Mucosa of gallbladder (tissue), 1 donor: Measurements from ENCODE around the gene DUOX1. TPM values are rescaled to one million over a fixed set of nuclear protein-coding genes. Genes with fewer than 3 reads are reported as not detected.

ENCODE experiments used
- DNase-seq: peaks from one replicate; pipeline ENCODE4 v3.0.0-alpha.2; 2020; ENCODE audit warnings: low spot score
- total RNA-seq: library from RNA; stranded (reverse); gene quantifications from one replicate; pipeline ENCODE4 v1.2.1, GENCODE V29; 2021
- donor health status: DM: no; HTN: no; CAD: no.

The DUOX1 gene
- total RNA-seq, 1 donor from 2014 or later: 23.4 TPM

DNA sequence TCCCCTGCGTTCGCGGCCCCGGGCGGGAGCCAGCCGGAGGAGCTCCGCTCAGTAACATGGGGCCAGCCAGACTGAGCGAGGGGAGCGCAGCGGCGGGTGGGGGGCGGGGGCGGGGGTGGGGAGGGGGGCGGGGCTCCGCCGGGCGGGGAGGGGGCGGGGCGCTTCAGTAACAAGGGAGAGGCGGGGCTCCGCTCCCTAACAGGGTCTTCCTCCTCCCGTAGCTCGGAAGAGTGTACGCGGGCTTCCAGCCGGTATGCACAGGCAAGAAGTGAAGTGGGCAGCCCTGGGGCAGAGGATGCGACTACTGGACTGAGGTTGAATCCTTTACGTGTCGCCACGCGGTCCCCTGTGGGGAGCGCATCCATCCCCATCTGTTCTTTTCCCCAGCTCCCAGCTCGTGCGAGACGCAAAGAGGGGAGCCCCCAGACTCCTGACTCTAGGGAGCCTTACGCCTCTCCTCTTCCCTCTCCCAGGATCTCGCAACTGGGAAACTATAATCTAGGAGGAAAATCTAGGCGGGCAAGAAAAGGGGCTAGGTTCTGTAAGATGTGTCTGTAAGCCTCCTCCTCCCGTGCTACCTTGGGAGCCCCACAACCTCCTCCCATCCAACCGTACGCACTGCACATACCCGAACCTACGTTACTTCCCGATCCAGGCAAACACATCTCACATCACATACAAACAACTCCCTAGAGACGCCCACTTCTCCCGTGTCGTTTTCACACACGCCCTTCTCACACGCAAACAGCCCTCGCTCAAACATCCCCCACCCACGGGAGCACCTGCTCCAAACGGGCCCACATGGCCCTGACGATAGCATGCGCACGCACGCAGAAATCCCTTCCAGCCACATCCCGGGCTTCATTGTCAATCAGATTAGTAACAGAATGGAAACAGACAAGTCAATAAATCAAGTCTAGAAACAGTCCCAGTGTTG lies 58.4 kb downstream of the DUOX1 start, which contains the start of gene SHF:
SHF (minus strand) TSS at position 73 of the 937 bp plus-strand sequence; CDS start at position 58, 15 bp downstream.
- peak; percentile 53 for DNase-seq

DNA sequence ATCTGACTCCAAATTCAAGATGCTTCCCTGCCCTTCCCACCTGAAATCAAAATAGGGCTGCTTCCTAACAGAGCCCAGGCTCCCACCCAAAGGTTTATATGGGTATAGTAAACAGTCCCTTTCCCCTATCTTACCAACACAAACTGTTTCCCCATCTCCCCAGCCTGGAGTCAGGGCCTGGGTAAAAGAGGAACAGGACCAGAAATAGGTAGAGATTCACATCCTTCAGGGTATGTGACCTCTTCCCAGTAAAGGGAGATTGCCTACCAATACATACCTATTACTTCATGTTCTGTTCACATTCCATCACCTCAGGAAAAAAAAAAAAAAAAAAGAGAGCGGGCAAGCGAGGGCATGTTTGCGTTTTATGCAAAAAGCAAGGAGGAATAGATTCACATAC lies 67.7 kb downstream of the DUOX1 start:
- no peak for DNase-seq

DNA sequence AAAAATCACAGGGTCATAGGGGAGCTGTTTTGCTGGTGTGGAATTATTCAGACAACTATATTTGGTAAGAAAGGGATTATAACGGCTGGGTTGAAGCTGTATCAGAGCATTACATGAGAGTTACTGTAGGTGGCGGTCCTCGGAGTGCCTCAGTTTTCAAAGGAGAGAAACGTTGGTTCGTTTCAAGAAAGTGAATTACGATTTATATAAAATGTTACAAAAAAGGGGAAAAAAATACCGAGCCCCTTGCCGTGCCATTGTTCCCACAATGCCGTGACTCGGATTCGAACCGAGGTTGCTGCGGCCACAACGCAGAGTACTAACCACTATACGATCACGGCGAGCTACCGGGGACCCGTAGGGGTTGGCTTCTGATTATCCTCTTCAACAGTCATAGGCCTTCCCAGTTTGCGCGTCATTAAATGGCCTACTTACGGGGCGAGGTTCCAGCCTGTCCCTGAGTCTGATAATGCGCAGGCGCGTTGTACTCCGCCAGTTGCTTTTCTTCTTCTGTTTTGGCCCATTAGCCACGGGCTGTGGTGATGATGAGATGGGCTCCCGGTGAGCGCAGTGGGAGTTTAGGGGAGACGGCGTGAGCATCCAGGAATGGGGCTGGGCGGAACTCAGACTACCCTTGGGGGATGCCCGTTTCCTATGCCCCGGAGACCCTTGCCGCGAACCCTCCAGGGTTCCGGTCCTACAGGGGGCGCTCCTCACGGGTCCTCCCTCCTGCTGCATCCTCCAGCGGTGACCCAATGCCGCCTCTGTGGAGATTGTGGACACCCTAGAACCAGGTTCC lies 68.7 kb downstream of the DUOX1 start:
- DNase-seq: peak; percentile 98

DNA sequence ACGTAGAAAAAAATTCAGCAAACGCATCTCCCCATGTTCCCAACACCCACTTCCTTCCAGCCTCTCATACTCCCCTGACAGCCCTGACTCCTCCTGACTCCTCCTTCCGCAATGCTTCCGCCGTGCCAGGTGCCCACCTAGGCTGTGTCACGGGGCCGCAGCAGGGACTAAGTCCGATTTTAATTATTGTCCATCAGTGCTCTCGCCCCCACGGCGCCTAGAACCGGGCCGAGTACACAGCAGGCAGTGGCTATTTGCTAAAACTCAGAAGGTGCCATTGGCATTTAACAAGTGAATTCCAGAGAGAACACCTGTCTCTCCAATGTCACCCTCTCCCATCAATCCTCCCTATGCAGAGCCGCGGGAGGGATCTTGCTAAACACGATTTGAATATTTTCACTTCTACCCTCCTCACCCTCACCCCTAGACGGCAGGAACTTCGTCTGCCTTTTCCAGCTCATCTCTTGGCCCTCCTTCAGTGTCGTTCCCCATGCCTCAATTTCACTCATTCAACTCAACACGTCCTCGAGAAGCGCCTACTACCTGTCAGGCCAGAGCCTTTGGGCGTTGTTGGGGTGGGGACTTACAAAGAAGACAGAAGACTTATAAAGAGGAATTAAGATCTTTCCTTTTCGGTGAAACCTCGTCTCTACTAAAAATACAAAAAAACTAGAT lies 69.5 kb downstream of the DUOX1 start:
- DNase-seq: no peak

DNA sequence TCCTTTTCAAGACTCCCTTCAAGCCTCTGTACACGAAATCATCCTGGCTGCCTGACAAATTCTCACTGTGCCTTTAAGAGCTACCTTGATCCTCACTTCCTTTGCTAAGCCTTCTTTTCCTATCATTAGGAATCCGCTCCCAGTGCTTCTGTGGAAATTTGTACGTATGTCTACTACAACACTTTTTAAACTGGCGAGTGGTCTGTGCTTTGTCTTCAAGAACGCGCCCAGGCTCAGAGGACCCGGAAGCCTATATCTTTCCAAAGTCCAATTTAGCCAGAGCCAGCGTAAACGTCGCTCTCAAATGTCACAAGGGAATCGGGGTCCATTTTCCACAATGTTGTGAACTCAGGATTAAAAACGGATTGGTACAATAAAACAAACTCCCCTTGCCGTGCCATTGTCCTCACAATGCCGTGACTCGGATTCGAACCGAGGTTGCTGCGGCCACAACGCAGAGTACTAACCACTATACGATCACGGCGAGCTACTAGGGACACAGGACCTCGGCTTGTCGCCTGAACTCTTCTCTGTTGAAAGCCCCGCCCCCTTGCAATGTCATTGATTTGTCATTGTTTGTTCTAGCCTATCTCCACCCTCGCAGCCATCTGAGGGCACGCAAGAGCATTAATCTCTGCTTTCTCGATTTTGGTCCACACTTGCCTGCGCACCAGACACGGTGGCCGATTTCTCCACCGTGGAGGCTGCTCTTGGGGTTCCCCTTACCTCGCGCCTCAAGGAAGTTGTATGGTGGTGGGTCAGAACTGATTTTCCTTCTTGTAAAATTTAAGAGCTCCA lies 70.4 kb downstream of the DUOX1 start:
- DNase-seq: peak; percentile 98

DNA sequence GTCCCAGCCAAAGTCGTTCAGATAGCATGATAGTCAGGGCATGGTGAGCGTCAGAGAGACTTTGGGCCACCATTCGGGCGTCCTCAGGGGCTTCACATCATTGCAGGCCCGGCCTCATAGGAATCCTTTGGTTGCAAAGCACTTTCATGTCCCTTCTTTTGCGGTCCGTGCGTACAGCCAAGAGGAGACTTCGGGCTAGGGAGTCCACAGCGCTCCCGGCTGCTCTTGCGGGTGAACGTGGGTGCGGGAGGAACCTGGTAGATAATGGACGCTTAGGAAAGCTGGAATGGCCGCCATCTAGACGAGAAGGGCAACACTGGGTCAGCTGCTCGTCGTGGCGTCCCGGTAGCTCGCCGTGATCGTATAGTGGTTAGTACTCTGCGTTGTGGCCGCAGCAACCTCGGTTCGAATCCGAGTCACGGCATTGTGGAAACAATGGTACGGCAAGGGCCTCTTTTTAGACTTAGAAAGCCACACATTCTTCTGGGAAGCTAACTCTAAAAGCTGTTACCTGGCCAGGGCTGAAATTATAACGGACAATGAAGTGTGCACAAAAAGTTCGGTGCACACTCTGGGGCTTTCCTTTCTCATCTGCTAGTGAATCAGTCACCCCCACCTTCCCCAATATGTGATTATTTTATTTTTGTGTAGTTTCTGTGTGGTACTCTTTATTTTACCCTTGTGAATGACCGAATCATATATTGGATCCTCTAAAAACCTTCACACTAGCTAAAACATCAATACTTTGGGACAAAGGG lies 71.2 kb downstream of the DUOX1 start:
- DNase-seq: peak; percentile 82

DNA sequence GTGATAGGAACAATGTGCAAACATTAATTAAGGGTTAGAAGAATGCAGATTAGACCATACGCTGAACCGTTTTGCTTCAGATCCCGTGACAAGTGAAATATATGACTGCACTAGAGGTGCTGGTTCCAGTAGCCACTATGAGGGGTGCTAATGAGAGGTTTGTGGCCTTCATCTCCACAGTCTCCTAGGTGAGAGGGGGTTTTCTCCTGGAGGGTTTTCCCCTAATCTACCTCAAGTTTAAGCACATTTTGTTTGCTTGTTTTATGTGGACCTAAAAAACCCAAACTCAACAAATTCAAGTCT lies 71.7 kb downstream of the DUOX1 start:
- DNase-seq: no peak

DNA sequence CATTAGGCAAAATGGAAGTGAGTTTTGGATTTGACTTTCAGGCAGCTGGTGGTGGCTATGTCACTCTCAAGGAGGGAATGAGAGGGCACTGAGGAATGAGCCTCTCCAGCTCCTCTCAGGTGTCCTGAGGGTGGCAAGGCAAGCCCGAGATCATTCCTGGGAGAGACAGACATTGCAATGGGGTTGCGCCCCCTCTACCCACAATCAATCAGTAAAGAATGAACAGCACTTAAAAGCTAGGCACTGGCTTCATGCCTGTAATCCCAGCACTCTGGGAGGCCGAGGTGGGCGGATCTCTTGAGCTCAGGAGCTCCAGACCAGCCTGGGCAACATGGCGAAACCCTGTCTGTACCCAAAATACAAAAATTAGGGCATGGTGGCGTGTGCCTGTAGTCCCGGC lies 72.1 kb downstream of the DUOX1 start:
- no peak for DNase-seq

DNA sequence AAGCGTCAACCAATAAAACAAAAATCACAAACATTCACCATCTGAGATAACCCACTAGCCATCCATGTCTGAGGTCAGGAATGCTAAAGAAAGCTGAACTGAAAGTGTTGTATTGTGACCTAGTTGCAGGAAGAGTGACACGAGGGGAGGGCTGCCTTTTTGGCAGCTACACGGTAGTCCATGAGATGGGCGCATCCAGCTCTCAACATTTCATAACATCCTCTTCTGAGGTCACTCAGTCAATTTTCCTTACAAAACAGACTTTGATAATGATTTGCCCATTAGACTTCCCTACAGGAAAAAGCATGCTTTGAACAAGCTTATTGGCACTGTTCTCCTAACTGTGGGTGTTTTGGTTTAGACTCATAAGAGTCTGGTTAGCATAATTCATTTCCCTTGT lies 73.4 kb downstream of the DUOX1 start:
- DNase-seq: no peak

DNA sequence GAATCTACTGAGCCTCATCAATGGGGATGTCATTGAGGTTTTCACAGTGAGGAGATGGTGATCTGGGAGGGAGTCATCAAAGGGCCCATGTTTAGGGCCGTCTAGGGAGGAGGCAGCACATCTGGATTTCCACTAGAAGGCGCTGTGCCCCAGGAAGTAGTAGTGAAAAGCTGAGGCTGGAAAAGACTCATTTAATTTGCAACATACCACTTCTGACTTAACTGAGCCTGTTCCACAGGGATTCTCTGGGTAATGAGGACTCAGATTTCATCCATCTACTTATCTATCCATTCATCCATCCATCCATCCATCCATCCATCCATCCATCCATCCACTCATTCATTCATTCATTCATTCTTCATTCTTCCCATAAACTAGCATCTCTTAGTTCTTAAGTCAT lies 75.4 kb downstream of the DUOX1 start:
- peak; percentile 58 for DNase-seq

DNA sequence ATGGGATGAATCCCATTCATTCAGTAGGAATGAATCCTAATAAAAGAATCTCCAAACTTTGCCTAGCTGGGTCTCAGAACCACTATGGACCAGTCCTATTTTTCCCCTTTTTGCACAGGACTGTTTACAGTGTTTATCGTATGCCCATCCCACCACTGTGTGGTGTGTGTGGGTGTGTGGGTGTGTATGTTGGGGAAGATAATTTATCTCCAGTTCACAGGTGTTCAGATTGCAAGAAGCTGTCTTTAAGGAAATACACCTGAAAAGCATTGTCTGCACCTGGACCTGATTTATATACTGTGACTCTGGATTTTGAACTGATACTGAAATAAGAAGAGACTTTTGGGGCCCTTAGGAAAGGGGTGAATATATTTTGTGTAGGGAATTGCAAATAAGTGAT lies 82.7 kb downstream of the DUOX1 start:
- DNase-seq: no peak

Other genes with a start within 250 kb of the DUOX1 start
- gene TERB2, start 173.3 kb upstream of the DUOX1 start, total RNA-seq: not detected
- gene SORD, start 106.8 kb upstream of the DUOX1 start, total RNA-seq: 36.4 TPM
- 366 TPM for gene DUOX2, start 15.8 kb upstream of the DUOX1 start, total RNA-seq
- gene DUOXA2, start 15.7 kb upstream of the DUOX1 start, total RNA-seq: 87.1 TPM
- gene DUOXA1, start 115 bp upstream of the DUOX1 start, total RNA-seq: 10.6 TPM
- gene SHF, start 58.0 kb downstream of the DUOX1 start, total RNA-seq: 10.4 TPM
- gene SLC28A2, start 122.2 kb downstream of the DUOX1 start, total RNA-seq: 86.6 TPM
- gene GATM, start 248.6 kb downstream of the DUOX1 start, total RNA-seq: 136 TPM